NCI-H2227 treated with DMSO at 0.1 percent for 48 hours (cell line): ENCODE measurements around the gene PDCD1.
"Not testable (repeated sequence)": the region's sequence is repeated elsewhere in the genome, so short reads cannot be mapped to it uniquely, and the experiment has no call there.

ENCODE experiments used
- DNase-seq: peaks from one replicate; lab custom pipeline; 2025; lab: John Stamatoyannopoulos, UW

Gene PDCD1

GRCh38 chr2:241813644-241814392 lies 44.9 kb downstream of the PDCD1 start:
- no peak for DNase-seq

- no peak for DNase-seq
Measured at GRCh38 chr2:241812730-241813643, 45.7 kb downstream of the PDCD1 start.

GRCh38 chr2:241811952-241812729 lies 46.6 kb downstream of the PDCD1 start:
- no peak for DNase-seq

- DNase-seq = no peak
Measured at GRCh38 chr2:241811201-241811951, 47.3 kb downstream of the PDCD1 start.

DNA sequence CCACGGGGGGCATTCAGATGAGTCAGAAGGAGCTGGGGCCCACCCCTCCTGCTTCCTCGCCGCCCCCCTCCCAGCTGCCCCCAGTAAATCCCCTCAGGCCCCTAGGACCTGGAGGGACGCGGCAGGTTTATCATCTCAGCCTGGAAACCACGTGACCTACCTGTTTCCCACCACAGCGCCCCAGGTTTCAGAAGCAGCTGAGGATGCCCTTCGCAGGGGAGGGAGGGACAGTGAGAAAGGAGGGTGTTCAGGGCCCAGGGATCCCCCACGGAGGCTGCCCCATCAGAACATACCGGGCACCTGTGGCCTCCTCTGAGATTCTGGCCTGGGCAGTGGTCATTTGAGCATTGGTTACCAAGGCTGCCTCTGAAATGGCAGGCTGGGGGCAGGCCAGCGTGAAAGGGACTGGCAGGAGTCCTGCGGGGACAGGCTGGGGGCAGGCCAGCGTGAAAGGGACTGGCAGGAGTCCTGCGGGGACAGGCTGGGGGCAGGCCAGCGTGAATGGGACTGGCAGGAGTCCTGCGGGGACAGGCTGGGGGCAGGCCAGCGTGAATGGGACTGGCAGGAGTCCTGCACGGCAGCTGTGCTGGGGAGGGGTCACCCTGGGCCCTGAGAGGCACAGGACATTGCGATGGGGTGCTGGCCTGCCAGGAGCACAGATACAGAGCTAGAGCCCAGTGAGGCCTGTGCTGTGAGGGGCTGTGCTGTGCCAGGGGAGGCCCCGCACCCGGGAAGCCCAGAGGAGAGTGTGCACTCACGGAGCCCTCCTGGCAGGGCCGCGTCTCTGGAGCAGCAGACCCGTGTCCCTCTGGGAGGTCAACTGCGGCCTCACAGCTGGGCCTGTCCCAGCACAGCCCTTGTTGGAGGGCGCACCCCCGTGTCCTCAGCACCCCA lies 48.1 kb downstream of the PDCD1 start:
- DNase-seq = no peak

DNA sequence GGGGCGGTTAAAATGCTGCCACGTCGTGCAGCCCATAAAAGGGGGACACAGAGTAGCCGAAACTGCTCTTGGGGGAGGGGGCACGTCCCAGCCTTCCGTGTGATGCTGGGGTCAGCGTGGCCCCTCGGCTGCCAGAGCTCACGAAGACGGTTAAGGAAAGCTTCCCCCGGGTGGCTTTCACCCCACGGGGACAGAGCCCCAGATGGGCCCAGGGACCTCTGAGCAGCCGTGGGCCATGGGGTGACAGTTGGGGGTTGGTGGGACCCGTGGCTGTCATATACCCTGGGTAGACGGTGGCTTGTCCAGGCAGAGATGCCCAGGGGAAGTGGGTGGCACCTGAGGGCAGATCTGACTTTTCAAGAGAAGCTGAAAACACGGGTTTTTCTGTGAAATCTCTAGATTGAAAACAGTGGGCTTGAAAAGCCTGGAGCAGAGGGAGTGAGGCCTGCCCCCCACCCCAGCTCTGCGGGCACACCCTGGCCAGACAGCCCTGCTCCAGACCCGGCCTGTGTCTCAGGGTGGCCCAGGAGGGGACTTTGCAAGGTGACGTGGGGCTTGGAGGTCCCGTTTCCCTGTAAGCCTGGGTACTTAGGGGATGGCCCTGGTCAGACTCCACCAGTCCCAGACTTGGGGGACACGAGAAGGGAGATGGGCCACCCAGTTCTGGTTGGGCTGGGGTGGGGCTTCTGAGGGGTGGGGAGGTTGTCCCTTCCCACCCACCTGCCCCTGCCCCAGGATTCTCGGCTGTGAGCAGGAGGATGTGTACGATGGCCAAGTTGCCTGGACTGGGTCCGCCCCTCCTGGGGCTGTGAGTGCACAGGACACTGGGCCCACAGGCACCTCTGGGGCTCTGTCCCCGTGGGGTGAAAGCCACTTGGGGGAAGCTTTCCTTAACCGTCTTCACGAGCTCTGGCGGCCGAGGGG lies 49.0 kb downstream of the PDCD1 start:
- DNase-seq = no peak

DNA sequence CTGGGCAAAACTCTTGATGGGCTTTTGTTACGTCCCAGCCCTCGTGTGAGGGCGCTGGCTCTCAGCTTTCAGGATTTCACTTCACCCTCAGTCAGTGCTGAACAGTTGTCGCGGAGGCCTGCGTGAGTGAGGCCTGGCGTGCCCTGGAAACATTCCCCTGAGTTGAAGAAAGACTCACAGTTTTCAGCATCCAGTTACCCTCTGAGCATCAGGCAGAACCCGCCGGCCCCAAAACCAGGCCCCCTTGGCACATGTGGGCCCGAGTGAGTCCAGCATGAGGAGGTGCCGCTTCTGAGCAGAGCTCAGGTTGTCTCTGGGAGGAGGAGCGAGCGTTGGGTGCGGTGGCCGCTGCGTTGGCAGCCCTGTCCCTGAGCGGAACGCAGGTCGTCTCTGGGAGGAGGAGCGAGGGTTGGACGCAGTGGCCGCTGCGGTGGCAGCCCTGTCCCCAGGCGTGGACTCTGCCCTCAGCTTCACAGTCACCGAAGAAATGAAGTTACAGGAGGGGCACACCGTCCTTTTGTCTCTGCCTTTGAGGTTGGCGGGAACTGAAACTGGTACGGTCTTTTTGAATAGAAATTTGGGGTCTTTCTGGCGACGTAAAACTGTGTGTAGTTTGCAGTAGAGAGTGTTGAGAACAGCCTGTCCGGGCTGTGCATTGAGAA lies 49.8 kb downstream of the PDCD1 start, which contains the start of gene NEU4:
TSS of gene NEU4 (plus strand) at position 473 of the 662 bp plus-strand sequence. CDS start 5,292 bp downstream, outside the sequence.
- no peak for DNase-seq

DNA sequence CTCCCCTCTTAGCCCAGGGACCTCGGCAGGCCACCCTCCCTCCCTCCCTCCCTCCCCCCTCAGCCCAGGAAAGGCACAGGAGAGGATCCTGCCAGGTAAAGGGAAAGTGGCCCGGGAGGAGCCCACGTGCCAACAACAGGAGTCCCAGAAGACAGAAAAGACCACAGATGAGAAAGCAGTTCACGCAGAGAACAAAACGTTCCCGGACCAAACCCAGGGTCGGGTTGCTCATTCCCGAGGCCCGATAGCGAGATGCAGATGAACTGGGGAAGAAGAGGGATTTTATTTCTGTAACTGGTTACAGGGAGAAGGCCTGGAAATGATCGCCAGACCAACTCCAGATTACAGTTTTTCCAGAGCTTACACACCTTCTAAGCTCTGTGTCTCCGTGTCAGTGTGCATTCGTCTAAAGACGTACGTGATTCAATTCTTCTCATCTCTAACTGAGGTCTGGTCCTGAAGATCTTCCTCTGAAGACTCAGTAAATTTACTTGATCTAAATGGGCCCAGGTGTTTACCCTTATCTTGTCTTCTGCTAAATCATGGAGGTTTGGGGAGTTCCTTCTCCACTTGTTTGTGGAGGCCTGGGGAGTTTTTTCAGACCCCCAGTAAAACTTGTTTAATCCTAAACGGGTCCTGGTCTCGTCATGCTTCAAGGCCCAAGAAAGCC lies 50.5 kb downstream of the PDCD1 start:
- DNase-seq = no peak

GRCh38 chr2:241806217-241806616 lies 52.5 kb downstream of the PDCD1 start:
- not testable (repeated sequence) for DNase-seq

DNA sequence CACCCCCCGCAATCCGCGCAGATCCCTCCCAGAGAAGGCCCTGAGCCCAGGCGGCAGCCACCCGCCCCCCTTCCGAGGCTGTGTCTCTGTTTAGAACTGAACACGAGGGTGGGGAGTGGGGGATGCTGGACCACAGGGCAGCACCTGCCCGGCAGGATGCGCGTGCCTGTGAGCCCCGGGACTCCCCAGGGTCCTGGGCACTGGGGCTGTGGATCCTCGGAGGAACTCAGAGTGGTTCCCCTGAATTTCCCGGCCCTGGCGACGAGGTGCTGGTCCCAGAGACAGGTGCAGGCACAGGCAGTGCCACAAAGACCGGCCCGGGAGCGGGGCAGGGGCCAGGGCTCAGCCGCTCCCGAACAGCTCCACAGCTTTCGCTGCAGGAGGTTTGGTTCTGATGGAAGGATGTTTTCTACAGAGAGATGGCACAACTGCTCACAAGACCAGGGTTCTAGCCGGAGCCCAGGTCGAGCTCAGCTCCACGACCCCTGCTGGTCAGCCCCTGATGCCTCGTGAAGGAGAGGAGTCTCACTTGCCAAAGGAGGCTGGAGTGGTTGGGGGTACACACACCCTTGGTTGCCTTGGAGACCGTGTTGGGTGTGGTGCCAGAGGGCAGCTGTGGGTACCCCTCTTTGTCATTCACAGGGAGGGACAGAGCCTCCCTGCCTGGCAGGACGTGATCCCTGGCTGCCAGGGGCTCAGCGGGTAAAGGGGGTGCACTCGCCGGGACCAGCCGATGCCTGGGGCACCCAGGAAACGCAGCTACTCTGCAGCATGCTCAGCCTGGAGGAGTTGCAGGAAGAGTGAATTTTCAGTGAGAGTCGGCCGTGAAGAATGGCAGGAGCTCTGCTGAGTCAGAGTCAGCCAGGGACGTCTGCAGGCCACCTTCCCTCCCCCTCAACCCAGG lies 54.1 kb downstream of the PDCD1 start:
- no peak for DNase-seq

GRCh38 chr2:241803387-241804325 lies 55.0 kb downstream of the PDCD1 start:
- DNase-seq = peak; percentile 35

GRCh38 chr2:241802421-241803318 lies 56.0 kb downstream of the PDCD1 start:
- no peak for DNase-seq

GRCh38 chr2:241801611-241802420 lies 56.9 kb downstream of the PDCD1 start:
- no peak for DNase-seq
